Keratinocyte (primary cell): ENCODE results near the gene PAQR3. TPM values are rescaled to one million over a fixed set of nuclear protein-coding genes. Genes with fewer than 3 reads are reported as not detected.
"Not testable (repeated sequence)": the region's sequence is repeated elsewhere in the genome, so short reads cannot be mapped to it uniquely, and the experiment has no call there.

Experiments
- DNase-seq: peaks from one replicate; pipeline ENCODE4 v3.0.0-alpha.2; 2011; ENCODE audit warnings: low read depth, missing footprints, low spot score
- FAIRE-seq: peaks from 2 replicates; lab custom pipeline; 2011; peaks lifted over from hg19 to GRCh38; lab: Jason Lieb, UNC
- H2AFZ ChIP-seq: 2 replicates; pipeline ENCODE4 v1.6.0; 2012; ENCODE audit warnings: low read length, control low read depth, inconsistent platforms; ENCODE audit not compliant: control insufficient read depth
- H3K27ac ChIP-seq: 2 replicates; pipeline ENCODE4 v1.5.1; 2011; ENCODE audit warnings: low read length; ENCODE audit not compliant: control insufficient read depth, insufficient read depth
- H3K27me3 ChIP-seq: 3 replicates; pipeline ENCODE4 v1.6.0; 2011; ENCODE audit warnings: low read length; ENCODE audit not compliant: control insufficient read depth, insufficient read depth; ENCODE audit errors: extremely low read depth
- H3K36me3 ChIP-seq, 2 experiments: 2 replicates in 1 of 2; 3 replicates in 1 of 2; pipeline ENCODE4 v1.5.1; 2011; ENCODE audit warnings: low read length in 2 of 2, mild to moderate bottlenecking in 1 of 2; ENCODE audit not compliant: control insufficient read depth in 2 of 2, insufficient read depth in 2 of 2; ENCODE audit errors: extremely low read depth in 1 of 2
- H3K4me1 ChIP-seq: 3 replicates; pipeline ENCODE4 v1.5.1; 2011; ENCODE audit warnings: low read length; ENCODE audit not compliant: control insufficient read depth, insufficient read depth; ENCODE audit errors: extremely low read depth
- H3K4me2 ChIP-seq: 3 replicates; pipeline ENCODE4 v1.6.0; 2011; ENCODE audit warnings: low read depth, low read length; ENCODE audit not compliant: control insufficient read depth, insufficient read depth; ENCODE audit errors: extremely low read depth
- H3K4me3 ChIP-seq, 3 experiments: fragments of 200-600 bp in 1 of 3; sonication (generic) in 1 of 3; 2 replicates in 2 of 3; 3 replicates in 1 of 3; pipeline ENCODE4 v1.5.1; 2011 to 2016; ENCODE audit warnings: low read length in 3 of 3, mild to moderate bottlenecking in 3 of 3, control low read depth in 2 of 3, inconsistent platforms in 1 of 3, low read depth in 1 of 3, mixed read lengths in 1 of 3, mixed run types in 1 of 3, moderate library complexity in 1 of 3; ENCODE audit not compliant: control insufficient read depth in 2 of 3, insufficient read depth in 2 of 3; ENCODE audit errors: extremely low read depth in 1 of 3
- H3K79me2 ChIP-seq: 2 replicates; pipeline ENCODE4 v1.6.0; 2012; ENCODE audit warnings: low read length; ENCODE audit not compliant: control insufficient read depth, insufficient read depth
- H3K9ac ChIP-seq: 3 replicates; pipeline ENCODE4 v1.6.0; 2011; ENCODE audit warnings: low read length; ENCODE audit not compliant: control insufficient read depth, insufficient read depth; ENCODE audit errors: extremely low read depth
- H3K9me1 ChIP-seq: 3 replicates; pipeline ENCODE4 v1.6.0; 2011; ENCODE audit warnings: low read length; ENCODE audit not compliant: control insufficient read depth, insufficient read depth; ENCODE audit errors: extremely low read depth
- H3K9me3 ChIP-seq: 2 replicates; pipeline ENCODE4 v1.5.1; 2012; ENCODE audit warnings: low read depth, low read length; ENCODE audit not compliant: control insufficient read depth
- H4K20me1 ChIP-seq: 3 replicates; pipeline ENCODE4 v1.6.0; 2011; ENCODE audit warnings: low read length; ENCODE audit not compliant: control insufficient read depth, insufficient read depth; ENCODE audit errors: extremely low read depth
- CTCF ChIP-seq, 3 experiments: IDR thresholded peaks in 1 of 3; conservative IDR thresholded peaks in 1 of 3; optimal IDR thresholded peaks in 1 of 3; 2 replicates in 2 of 3; 3 replicates in 1 of 3; pipeline versions ENCODE3 to v1.5.1; 2011; ENCODE audit warnings: low read length in 3 of 3, mild to moderate bottlenecking in 3 of 3, moderate library complexity in 2 of 3, control low read depth in 1 of 3, inconsistent platforms in 1 of 3; ENCODE audit not compliant: insufficient read depth in 2 of 3; ENCODE audit errors: extremely low read depth in 1 of 3
- EZH2 ChIP-seq: IDR thresholded peaks from one replicate; pipeline ENCODE4 v1.6.1; 2012; ENCODE audit warnings: inconsistent platforms, mild to moderate bottlenecking, low read length, moderate library complexity
- dilution Hi-C: fragments of 300-500 bp; cut with MboI; formaldehyde crosslinking; loops from one replicate; pipeline ENCODE4 v1.7.0; 2020; ENCODE audit warnings: low sequenced_read_pairs; ENCODE audit not compliant: extremely low pct_ligation_motif_present
- polyA plus RNA-seq, 5 experiments: library from polyadenylated mRNA; depleted of rRNA in 3 of 5; stranded (reverse) in 3 of 5; stranded (forward) in 1 of 5; unstranded in 1 of 5; fragments of >200 nt; gene quantifications; 1 replicate in 1 of 5; 2 replicates in 3 of 5; 3 replicates in 1 of 5; pipeline versions ENCODE4 v1.2.1 to v1.2.3, GENCODE V29; 2011 to 2012; ENCODE audit warnings: missing spikeins in 2 of 5, low read depth in 1 of 5, low replicate concordance in 1 of 5

Gene PAQR3
- polyA plus RNA-seq, 1 donor (not counting 4 experiments of a cell fraction or from before 2014, with no cell fraction given) = 31.0 TPM

GRCh38 chr4:78922207-78922606, 17.0 kb downstream of the PAQR3 start:
- Histone ChIP-seq H2AFZ (no peak overlapping the region), H3K27ac (no peak overlapping the region), H3K79me2 (no peaks in the 10 kb centered on the region), H3K4me1 (no peaks in the 10 kb centered on the region), H3K36me3 (peaks cover 3 to 9% of the 10 kb centered on the region in 2 experiments), H3K4me3 (no peak overlapping the region), H3K9ac (no peak overlapping the region), H3K4me2 (no peak overlapping the region), H3K9me3 (no peaks in the 10 kb centered on the region), H4K20me1 (no peaks in the 10 kb centered on the region), H3K9me1 (no peaks in the 10 kb centered on the region), H3K27me3 (no peaks in the 10 kb centered on the region)
- dilution Hi-C loops = no loop called here
- FAIRE-seq (no peak), DNase-seq (no peak)
- no peak for TF ChIP-seq CTCF (optimal IDR thresholded peaks at IDR 0.05 in 1 of 3, IDR thresholded peaks at IDR 0.05 in 1 of 3, conservative IDR thresholded peaks at IDR 0.05 in 1 of 3; ENCODE audit: extremely low read depth in 1 of 3, insufficient read depth in 2 of 3, low read length in 3 of 3)
- TF ChIP-seq EZH2 = no peak

- Histone ChIP-seq H3K4me3 (no peak overlapping the region), H3K4me2 (no peak overlapping the region), H3K79me2 (no peaks in the 10 kb centered on the region), H3K4me1 (no peaks in the 10 kb centered on the region), H4K20me1 (no peaks in the 10 kb centered on the region), H3K36me3 (peaks cover 4 to 8% of the 10 kb centered on the region in 2 experiments), H3K9me3 (no peaks in the 10 kb centered on the region), H3K27ac (no peak overlapping the region), H2AFZ (no peak overlapping the region), H3K9me1 (no peaks in the 10 kb centered on the region), H3K27me3 (no peaks in the 10 kb centered on the region), H3K9ac (no peak overlapping the region)
- FAIRE-seq = peak; percentile 43
- no peak for DNase-seq
- dilution Hi-C loops = no loop called here
- TF ChIP-seq EZH2 = no peak
- TF ChIP-seq CTCF (optimal IDR thresholded peaks at IDR 0.05 in 1 of 3, IDR thresholded peaks at IDR 0.05 in 1 of 3, conservative IDR thresholded peaks at IDR 0.05 in 1 of 3; ENCODE audit: extremely low read depth in 1 of 3, insufficient read depth in 2 of 3, low read length in 3 of 3) = no peak
Observed at GRCh38 chr4:78910612-78911011, 28.6 kb downstream of the PAQR3 start.

GRCh38 chr4:78908974-78909373, 30.3 kb downstream of the PAQR3 start:
- H3K9me1 ChIP-seq, H2AFZ ChIP-seq, H3K27me3 ChIP-seq, dilution Hi-C loops, DNase-seq, FAIRE-seq, H3K79me2 ChIP-seq, H3K36me3 ChIP-seq, H3K4me1 ChIP-seq, H3K4me3 ChIP-seq, H3K9me3 ChIP-seq, H3K4me2 ChIP-seq, H4K20me1 ChIP-seq, H3K9ac ChIP-seq, H3K27ac ChIP-seq: not testable (repeated sequence)
